Uterus (tissue), 2 donors: Measurements from ENCODE around the gene OR9A2.

ENCODE experiments used
- POLR2A ChIP-seq, 2 donors: fragments of 450-650 bp; IDR thresholded peaks; one replicate each; pipeline ENCODE4 v1.6.1; 2016; ENCODE audit warnings: antibody characterized with exemption in 2 of 2, mild to moderate bottlenecking in 1 of 2, moderate library complexity in 1 of 2
- TF ChIP-seq, protein P1 (sequence below), 4 experiments: fragments of 200-600 bp in 2 of 4; fragments of 450-650 bp in 2 of 4; sonication (generic) in 2 of 4; IDR thresholded peaks; one replicate each; pipeline ENCODE4 v1.5.1; 2016 to 2019; ENCODE audit warnings: antibody characterized with exemption in 4 of 4, mild to moderate bottlenecking in 2 of 4, moderate library complexity in 1 of 4

- TF ChIP-seq POLR2A (IDR thresholded peaks at IDR 0.05), result no peak
- TF ChIP-seq, protein P1, sequence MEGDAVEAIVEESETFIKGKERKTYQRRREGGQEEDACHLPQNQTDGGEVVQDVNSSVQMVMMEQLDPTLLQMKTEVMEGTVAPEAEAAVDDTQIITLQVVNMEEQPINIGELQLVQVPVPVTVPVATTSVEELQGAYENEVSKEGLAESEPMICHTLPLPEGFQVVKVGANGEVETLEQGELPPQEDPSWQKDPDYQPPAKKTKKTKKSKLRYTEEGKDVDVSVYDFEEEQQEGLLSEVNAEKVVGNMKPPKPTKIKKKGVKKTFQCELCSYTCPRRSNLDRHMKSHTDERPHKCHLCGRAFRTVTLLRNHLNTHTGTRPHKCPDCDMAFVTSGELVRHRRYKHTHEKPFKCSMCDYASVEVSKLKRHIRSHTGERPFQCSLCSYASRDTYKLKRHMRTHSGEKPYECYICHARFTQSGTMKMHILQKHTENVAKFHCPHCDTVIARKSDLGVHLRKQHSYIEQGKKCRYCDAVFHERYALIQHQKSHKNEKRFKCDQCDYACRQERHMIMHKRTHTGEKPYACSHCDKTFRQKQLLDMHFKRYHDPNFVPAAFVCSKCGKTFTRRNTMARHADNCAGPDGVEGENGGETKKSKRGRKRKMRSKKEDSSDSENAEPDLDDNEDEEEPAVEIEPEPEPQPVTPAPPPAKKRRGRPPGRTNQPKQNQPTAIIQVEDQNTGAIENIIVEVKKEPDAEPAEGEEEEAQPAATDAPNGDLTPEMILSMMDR (IDR thresholded peaks at IDR 0.05), result no peak
Observed at GRCh38 chr7:143013473-143013872, 13.5 kb downstream of the OR9A2 start.
